Smooth muscle cell (in vitro differentiated cells): ENCODE measurements around the gene SLC7A7. TPM values are rescaled to one million over a fixed set of nuclear protein-coding genes. Genes with fewer than 3 reads are reported as not detected.

ENCODE experiments used
- DNase-seq: peaks from one replicate; lab custom pipeline; 2025; ENCODE audit not compliant: unreplicated experiment; lab: John Stamatoyannopoulos, UW
- H2AFZ ChIP-seq: fragments of 200-600 bp; sonication (generic); 2 replicates; pipeline ENCODE4 v1.6.0; 2016; ENCODE audit warnings: antibody characterized with exemption, low read depth, mild to moderate bottlenecking
- H3F3A ChIP-seq: fragments of 200-600 bp; sonication (generic); 2 replicates; pipeline ENCODE4 v1.6.0; 2017; ENCODE audit warnings: antibody characterized with exemption, low read depth
- H3K27ac ChIP-seq: fragments of 200-600 bp; sonication (generic); 2 replicates; pipeline ENCODE4 v1.5.1; 2016; ENCODE audit warnings: low read depth, mild to moderate bottlenecking
- H3K27me3 ChIP-seq: fragments of 200-600 bp; sonication (generic); 2 replicates; pipeline ENCODE4 v1.6.1; 2016; ENCODE audit warnings: low read depth, mild to moderate bottlenecking
- H3K36me3 ChIP-seq: fragments of 200-600 bp; sonication (generic); 2 replicates; pipeline ENCODE4 v1.5.1; 2016; ENCODE audit warnings: low read depth
- H3K4me1 ChIP-seq: fragments of 200-600 bp; sonication (generic); 2 replicates; pipeline ENCODE4 v1.5.1; 2016; ENCODE audit warnings: low read depth
- H3K4me2 ChIP-seq: fragments of 200-600 bp; sonication (generic); 2 replicates; pipeline ENCODE4 v1.6.0; 2016; ENCODE audit warnings: mild to moderate bottlenecking
- H3K4me3 ChIP-seq: fragments of 200-600 bp; sonication (generic); 2 replicates; pipeline ENCODE4 v1.5.1; 2016; ENCODE audit warnings: mild to moderate bottlenecking
- H3K79me2 ChIP-seq: fragments of 200-600 bp; sonication (generic); 2 replicates; pipeline ENCODE4 v1.6.0; 2016; ENCODE audit warnings: low read depth, mild to moderate bottlenecking
- H3K9ac ChIP-seq: fragments of 200-600 bp; sonication (generic); 2 replicates; pipeline ENCODE4 v1.6.0; 2016; ENCODE audit warnings: low read depth
- H3K9me3 ChIP-seq: fragments of 200-600 bp; sonication (generic); replicated peaks from 2 replicates; pipeline ENCODE4 v1.5.1; 2016; ENCODE audit warnings: low read depth
- H4K20me1 ChIP-seq: fragments of 200-600 bp; sonication (generic); 2 replicates; pipeline ENCODE4 v1.6.0; 2016; ENCODE audit warnings: low read depth
- CTCF ChIP-seq: fragments of 200-600 bp; sonication (generic); IDR thresholded peaks from 2 replicates; pipeline ENCODE4 v1.5.1; 2017; ENCODE audit warnings: borderline replicate concordance, mild to moderate bottlenecking, antibody characterized with exemption; ENCODE audit not compliant: insufficient read depth, poor library complexity, severe bottlenecking
- WGBS: methylation state at CpG from one replicate; pipeline ENCODE4 v1.1.7; 2016; ENCODE audit warnings: low lambda C conversion rate; 5-methylcytosine and 5-hydroxymethylcytosine counted together
- polyA plus RNA-seq: library from polyadenylated mRNA; unstranded; fragments of >200 nt; fragmentation: Nextera tagmentation; extraction: Ambion mirVana; gene quantifications from 2 replicates; pipeline ENCODE4 v1.2.1, GENCODE V29; 2016
- total RNA-seq: library from RNA; depleted of rRNA; stranded (reverse); fragments of >200 nt; gene quantifications from 2 replicates; pipeline ENCODE4 v1.2.3, GENCODE V29; 2014

The SLC7A7 gene
- total and polyA plus RNA-seq, 2 experiments from 2014 or later: 10.0 to 18.5 TPM

- Histone ChIP-seq H3K79me2 (peaks cover 64% of the 10 kb centered on the region), H3K27ac (peak overlapping the region; percentile 87), H3K4me1 (peaks cover 9% of the 10 kb centered on the region)
Measured at GRCh38 chr14:22843123-22843925, 28.1 kb upstream of the SLC7A7 start.

GRCh38 chr14:22842211-22843122, 27.2 kb upstream of the SLC7A7 start:
- no peaks in the 10 kb centered on the region for H3K36me3 ChIP-seq
- H4K20me1 ChIP-seq: peaks cover 67% of the 10 kb centered on the region
- H3K9ac ChIP-seq: no peak overlapping the region
- no peaks in the 10 kb centered on the region for H3K27me3 ChIP-seq
- peaks cover 51% of the 10 kb centered on the region for H3F3A ChIP-seq
- no peak overlapping the region for H3K4me2 ChIP-seq
- no peak for DNase-seq
- no peak for TF ChIP-seq CTCF
- no peaks in the 10 kb centered on the region for H3K9me3 ChIP-seq
- H3K79me2 ChIP-seq: peaks cover 72% of the 10 kb centered on the region
- WGBS: 95% methylated on average over 28 of the region's 28 CpGs
- H3K4me3 ChIP-seq: no peak overlapping the region
- peak overlapping the region; percentile 87 for H3K27ac ChIP-seq
- no peak overlapping the region for H2AFZ ChIP-seq
- no peaks in the 10 kb centered on the region for H3K4me1 ChIP-seq

More at GRCh38 chr14:22843123-22843925, 28.1 kb upstream of the SLC7A7 start:
- no peaks in the 10 kb centered on the region for H3K36me3 ChIP-seq
- peaks cover 65% of the 10 kb centered on the region for H4K20me1 ChIP-seq
- H2AFZ ChIP-seq: no peak overlapping the region
- H3F3A ChIP-seq: peaks cover 54% of the 10 kb centered on the region
- no peak overlapping the region for H3K4me3 ChIP-seq
- no peak overlapping the region for H3K4me2 ChIP-seq
- H3K27me3 ChIP-seq: no peaks in the 10 kb centered on the region
- TF ChIP-seq CTCF: no peak
- 93% methylated on average over 21 of the region's 21 CpGs for WGBS
- no peak for DNase-seq
- H3K9me3 ChIP-seq: no peaks in the 10 kb centered on the region
- H3K9ac ChIP-seq: no peak overlapping the region

GRCh38 chr14:22841769-22842168, 26.5 kb upstream of the SLC7A7 start:
- Histone ChIP-seq H3K9me3 (no peaks in the 10 kb centered on the region), H4K20me1 (peaks cover 67% of the 10 kb centered on the region), H3K79me2 (peaks cover 79% of the 10 kb centered on the region), H3K9ac (no peak overlapping the region), H3F3A (peaks cover 51% of the 10 kb centered on the region), H3K4me3 (no peak overlapping the region), H3K27ac (peak overlapping the region; percentile 87), H3K36me3 (no peaks in the 10 kb centered on the region), H3K4me2 (no peak overlapping the region), H3K4me1 (no peaks in the 10 kb centered on the region), H2AFZ (no peak overlapping the region), H3K27me3 (no peaks in the 10 kb centered on the region)
- WGBS: 98% methylated on average over 8 of the region's 8 CpGs
- TF ChIP-seq CTCF: no peak
- no peak for DNase-seq
